WERI-Rb-1 (cell line): ENCODE measurements around the gene MYO7B.

Experiments
- DNase-seq: peaks from one replicate; pipeline ENCODE4 v3.0.0-alpha.2; 2020
- H3K27ac ChIP-seq: fragments of 250-450 bp; sonication (Bioruptor Pico); 2 replicates; pipeline ENCODE4 v1.5.1; 2020; ENCODE audit warnings: mild to moderate bottlenecking, moderate library complexity
- H3K27me3 ChIP-seq: fragments of 250-450 bp; sonication (Bioruptor Pico); 2 replicates; pipeline ENCODE4 v1.5.1; 2021; ENCODE audit warnings: mild to moderate bottlenecking, low read depth, moderate library complexity; ENCODE audit not compliant: insufficient read depth, severe bottlenecking
- H3K36me3 ChIP-seq: fragments of 250-450 bp; sonication (Bioruptor Pico); 2 replicates; pipeline ENCODE4 v1.5.1; 2020; ENCODE audit warnings: mild to moderate bottlenecking, moderate library complexity
- H3K4me3 ChIP-seq: 2 replicates; pipeline ENCODE4 v1.5.1; 2011; ENCODE audit warnings: low read depth, mild to moderate bottlenecking, control low read depth, low read length
- H3K9me3 ChIP-seq: fragments of 250-450 bp; sonication (Bioruptor Pico); 2 replicates; pipeline ENCODE4 v1.5.1; 2021; ENCODE audit warnings: mild to moderate bottlenecking, moderate library complexity; ENCODE audit not compliant: severe bottlenecking
- CTCF ChIP-seq: IDR thresholded peaks from 2 replicates; pipeline ENCODE4 v1.5.1; 2011; ENCODE audit warnings: low read depth, mild to moderate bottlenecking, control low read depth, inconsistent platforms, low read length

The MYO7B gene

DNA sequence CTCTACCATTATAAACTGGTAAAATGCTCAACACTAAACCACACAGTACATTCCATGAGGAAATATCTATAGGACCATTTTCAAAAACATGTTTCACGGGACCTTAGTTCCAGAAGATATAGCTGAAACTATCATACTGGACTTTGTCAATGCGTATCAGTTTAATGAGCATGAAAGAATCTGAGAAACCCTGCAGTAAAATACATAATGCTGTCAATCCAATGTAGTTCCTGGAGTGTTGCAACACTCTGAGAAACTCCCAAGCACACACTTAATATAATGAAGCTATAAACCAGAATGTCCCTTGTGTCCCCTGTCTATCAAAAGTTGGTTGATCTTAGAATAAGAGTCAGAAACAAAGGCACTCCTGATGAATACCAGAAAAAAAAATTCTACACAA, 25.4 kb upstream of the MYO7B start:
- H3K36me3 ChIP-seq: peaks cover 35% of the 10 kb centered on the region
- H3K27me3 ChIP-seq: no peaks in the 10 kb centered on the region
- TF ChIP-seq CTCF: no peak
- DNase-seq: no peak
- no peaks in the 10 kb centered on the region for H3K9me3 ChIP-seq
- no peak overlapping the region for H3K4me3 ChIP-seq
- no peak overlapping the region for H3K27ac ChIP-seq

DNA sequence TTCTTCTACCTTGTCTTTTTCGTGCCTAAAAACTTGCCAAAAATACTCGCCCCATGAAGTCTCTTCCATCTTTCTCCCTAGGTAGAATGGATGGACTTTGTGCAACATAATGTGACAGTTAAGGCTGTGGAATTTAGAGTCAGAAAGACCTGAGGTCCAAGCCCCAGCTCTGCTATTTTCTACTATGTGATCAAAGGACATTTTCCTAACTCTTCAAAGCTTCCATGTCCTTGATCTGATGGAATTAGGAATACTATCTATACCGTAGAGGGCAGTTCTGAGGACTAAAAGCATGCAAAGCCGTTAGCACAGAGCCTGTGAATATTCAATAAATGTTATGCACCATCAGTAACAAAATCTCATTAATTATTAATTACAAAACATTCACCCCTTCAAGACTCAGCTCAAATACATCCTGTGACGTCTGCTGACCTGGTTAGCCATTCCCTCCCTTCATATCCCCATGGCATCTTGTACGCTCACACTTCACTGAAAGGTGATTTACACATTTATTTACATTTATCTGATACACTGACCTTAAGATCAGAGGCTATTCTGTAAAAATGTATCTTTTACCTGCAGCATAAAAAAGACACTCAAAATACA, 24.3 kb upstream of the MYO7B start:
- no peak for DNase-seq
- Histone ChIP-seq H3K27me3 (no peaks in the 10 kb centered on the region), H3K27ac (no peak overlapping the region), H3K4me3 (no peak overlapping the region), H3K36me3 (peaks cover 35% of the 10 kb centered on the region), H3K9me3 (no peaks in the 10 kb centered on the region)
- no peak for TF ChIP-seq CTCF

GRCh38 chr2:127511917-127512316, 23.6 kb upstream of the MYO7B start:
- no peak for TF ChIP-seq CTCF
- no peaks in the 10 kb centered on the region for H3K9me3 ChIP-seq
- DNase-seq: no peak
- H3K4me3 ChIP-seq: no peak overlapping the region
- no peak overlapping the region for H3K27ac ChIP-seq
- H3K27me3 ChIP-seq: no peaks in the 10 kb centered on the region
- H3K36me3 ChIP-seq: peaks cover 41% of the 10 kb centered on the region

- no peak for DNase-seq
- Histone ChIP-seq H3K4me3 (no peak overlapping the region), H3K27ac (no peak overlapping the region), H3K27me3 (no peaks in the 10 kb centered on the region), H3K36me3 (peaks cover 41% of the 10 kb centered on the region), H3K9me3 (no peaks in the 10 kb centered on the region)
- no peak for TF ChIP-seq CTCF
These were observed 23.1 kb upstream of the MYO7B start for GRCh38 chr2:127512362-127512761.

DNA sequence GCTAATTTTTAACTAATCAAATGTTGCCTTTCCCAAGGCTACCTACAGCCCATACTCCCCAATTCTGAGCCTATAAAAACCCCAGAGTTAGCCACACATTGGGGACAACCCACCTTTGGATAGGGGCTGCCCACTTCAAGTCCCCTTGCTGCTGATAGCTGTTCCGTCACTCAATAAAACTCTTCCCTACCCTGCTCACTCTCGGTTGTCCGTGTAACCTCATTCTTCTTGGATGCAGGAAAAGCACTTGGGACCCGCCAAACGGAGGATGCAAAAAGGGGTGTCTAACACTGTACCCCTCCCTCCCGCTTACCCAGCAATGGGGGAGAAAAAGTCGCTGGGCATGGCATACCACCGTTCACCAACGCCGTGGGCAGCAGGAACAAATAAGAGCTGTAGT, 21.4 kb upstream of the MYO7B start:
- H3K36me3 ChIP-seq: peaks cover 52% of the 10 kb centered on the region
- no peaks in the 10 kb centered on the region for H3K27me3 ChIP-seq
- H3K4me3 ChIP-seq: no peak overlapping the region
- no peak for DNase-seq
- H3K9me3 ChIP-seq: no peaks in the 10 kb centered on the region
- TF ChIP-seq CTCF: no peak
- no peak overlapping the region for H3K27ac ChIP-seq

DNA sequence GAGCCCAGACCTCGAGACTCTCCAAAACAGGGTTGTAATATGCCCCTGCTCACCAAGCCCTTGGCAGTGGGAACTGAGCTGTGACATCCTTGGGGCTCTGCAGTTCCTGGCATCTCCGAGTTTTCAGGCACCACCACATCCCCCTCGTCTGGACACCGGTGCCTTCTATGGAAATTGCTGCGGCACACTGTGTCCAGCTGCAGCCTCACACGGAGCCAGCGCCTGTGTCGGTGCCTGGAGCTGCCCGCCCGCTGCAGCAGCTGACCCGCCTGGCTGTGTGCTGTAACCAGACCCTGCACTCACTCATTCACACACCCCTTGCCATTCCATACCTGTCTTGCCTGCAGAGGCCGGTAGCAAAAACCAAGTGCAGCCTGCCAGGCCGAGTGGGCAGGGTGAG, 21.0 kb upstream of the MYO7B start:
- H3K4me3 ChIP-seq: no peak overlapping the region
- no peaks in the 10 kb centered on the region for H3K9me3 ChIP-seq
- H3K27me3 ChIP-seq: no peaks in the 10 kb centered on the region
- H3K36me3 ChIP-seq: peaks cover 56% of the 10 kb centered on the region
- DNase-seq: no peak
- no peak for TF ChIP-seq CTCF
- no peak overlapping the region for H3K27ac ChIP-seq
